Activated naive CD8-positive, alpha-beta T cell treated with anti-CD3 and anti-CD28 coated beads, Interleukin-2, amount 50 U/mL, for 16 hours (primary cell): Measurements from ENCODE around the gene INSRR.

Experiments
- DNase-seq: peaks from one replicate; pipeline ENCODE4 v3.0.0-alpha.2; 2020; ENCODE audit warnings: low read depth, low spot score

The INSRR gene

GRCh38 chr1:156894001-156894400 lies 35.1 kb upstream of the INSRR start:
- no peak for DNase-seq

GRCh38 chr1:156893048-156893953 lies 34.4 kb upstream of the INSRR start, which contains the start of gene PEAR1:
PEAR1 (plus strand) TSS chr1:156893718; CDS start chr1:156903927, 10,209 bp downstream.
- no peak for DNase-seq

- peak; percentile 78 for DNase-seq
Measured at GRCh38 chr1:156892190-156893047, 33.5 kb upstream of the INSRR start.

- no peak for DNase-seq
Measured at GRCh38 chr1:156889802-156890580, 31.1 kb upstream of the INSRR start.

- no peak for DNase-seq
Measured at GRCh38 chr1:156887734-156888133, 28.8 kb upstream of the INSRR start.

- DNase-seq: no peak
Measured at GRCh38 chr1:156887317-156887716, 28.4 kb upstream of the INSRR start.

GRCh38 chr1:156886583-156887281 lies 27.8 kb upstream of the INSRR start:
- DNase-seq: no peak

- no peak for DNase-seq
Measured at GRCh38 chr1:156885880-156886355, 27.0 kb upstream of the INSRR start.

- no peak for DNase-seq
Measured at GRCh38 chr1:156885314-156885713, 26.4 kb upstream of the INSRR start.

- DNase-seq: no peak
Measured at GRCh38 chr1:156884560-156885184, 25.8 kb upstream of the INSRR start.

GRCh38 chr1:156883919-156884318 lies 25.0 kb upstream of the INSRR start:
- DNase-seq: no peak

- no peak for DNase-seq
Measured at GRCh38 chr1:156882543-156882942, 23.6 kb upstream of the INSRR start.

- no peak for DNase-seq
Measured at GRCh38 chr1:156881663-156882062, 22.7 kb upstream of the INSRR start.

GRCh38 chr1:156881101-156881500 lies 22.2 kb upstream of the INSRR start:
- no peak for DNase-seq

GRCh38 chr1:156880473-156880872 lies 21.6 kb upstream of the INSRR start:
- no peak for DNase-seq

GRCh38 chr1:156879876-156880275 lies 21.0 kb upstream of the INSRR start:
- no peak for DNase-seq

- DNase-seq: no peak
Measured at GRCh38 chr1:156877433-156878170, 18.7 kb upstream of the INSRR start.

- no peak for DNase-seq
Measured at GRCh38 chr1:156876281-156876680, 17.4 kb upstream of the INSRR start.

- no peak for DNase-seq
Measured at GRCh38 chr1:156875341-156875615, 16.4 kb upstream of the INSRR start.
